BLaER1 treated with 17β-estradiol and CSF1 and Interleukin-3, amounts not matched to agents 10 nM and 100 nM (cell line): ENCODE data around the gene RIC8B.
A peak's percentile ranks its signal among the peaks of the same experiment; 100 is the strongest.

Experiments
- H3K27ac ChIP-seq, 11 experiments: shearing (Covaris generic); formaldehyde crosslinking; 2 replicates each; pipeline ENCODE4 v1.8.1; 2022
- H3K27me3 ChIP-seq, 11 experiments: shearing (Covaris generic); formaldehyde crosslinking; 2 replicates each; pipeline ENCODE4 v1.8.1; 2022
- H3K36me3 ChIP-seq, 11 experiments: shearing (Covaris generic); formaldehyde crosslinking; 2 replicates each; pipeline ENCODE4 v1.8.1; 2022
- H3K4me1 ChIP-seq, 10 experiments: shearing (Covaris generic); formaldehyde crosslinking; 2 replicates each; pipeline ENCODE4 v1.8.1; 2022
- H3K4me2 ChIP-seq, 11 experiments: shearing (Covaris generic); formaldehyde crosslinking; 2 replicates each; pipeline ENCODE4 v1.8.1; 2022
- H3K4me3 ChIP-seq, 10 experiments: shearing (Covaris generic); formaldehyde crosslinking; 2 replicates each; pipeline ENCODE4 v1.8.1; 2022
- H3K9ac ChIP-seq, 11 experiments: shearing (Covaris generic); formaldehyde crosslinking; 2 replicates each; pipeline ENCODE4 v1.8.1; 2022
- H3K9me3 ChIP-seq, 11 experiments: shearing (Covaris generic); formaldehyde crosslinking; replicated peaks in 1 of 11; 2 replicates each; pipeline ENCODE4 v1.8.1; 2022
- H4K20me1 ChIP-seq, 11 experiments: shearing (Covaris generic); formaldehyde crosslinking; 2 replicates each; pipeline ENCODE4 v1.8.1; 2022
- Cebpa-rat ChIP-seq, 11 experiments: shearing (Covaris generic); IDR thresholded peaks; 2 replicates each; pipeline ENCODE4 v1.8.1; 2022

RIC8B gene

GRCh38 chr12:106866426-106867080 lies 92.1 kb downstream of the RIC8B start:
- Histone ChIP-seq H3K36me3 (peaks cover 23 to 89% (median 56%) of the 10 kb centered on the region in 11 experiments), H3K27me3 (no peaks in the 10 kb centered on the region), H3K9ac (no peak overlapping the region), H3K4me1 (no peaks in the 10 kb centered on the region), H3K4me3 (no peak overlapping the region), H4K20me1 (peaks cover 0 to 19% (median 0%) of the 10 kb centered on the region in 11 experiments; a peak in 2 of 22 replicates), H3K9me3 (no peaks in the 10 kb centered on the region), H3K4me2 (no peak overlapping the region), H3K27ac (no peak overlapping the region)
- no peak for TF ChIP-seq Cebpa-rat (IDR thresholded peaks at IDR 0.05)

- Histone ChIP-seq H3K4me3 (no peak overlapping the region), H3K9me3 (no peaks in the 10 kb centered on the region), H3K27ac (no peak overlapping the region), H3K27me3 (no peaks in the 10 kb centered on the region), H3K36me3 (peaks cover 31 to 89% (median 55%) of the 10 kb centered on the region in 11 experiments), H4K20me1 (peaks cover 0 to 19% (median 0%) of the 10 kb centered on the region in 11 experiments; a peak in 2 of 22 replicates), H3K9ac (no peak overlapping the region), H3K4me1 (no peaks in the 10 kb centered on the region), H3K4me2 (no peak overlapping the region)
- TF ChIP-seq Cebpa-rat (IDR thresholded peaks at IDR 0.05), result no peak
Measured at GRCh38 chr12:106867651-106868050, 93.2 kb downstream of the RIC8B start.

- Histone ChIP-seq H3K27me3 (no peaks in the 10 kb centered on the region), H4K20me1 (peaks cover 0 to 21% (median 0%) of the 10 kb centered on the region in 11 experiments; a peak in 2 of 22 replicates), H3K36me3 (peaks cover 37 to 93% (median 59%) of the 10 kb centered on the region in 11 experiments), H3K27ac (no peak overlapping the region), H3K4me2 (no peak overlapping the region), H3K9me3 (no peaks in the 10 kb centered on the region), H3K4me3 (no peak overlapping the region), H3K9ac (no peak overlapping the region), H3K4me1 (peaks cover 0 to 12% (median 0%) of the 10 kb centered on the region in 10 experiments; a peak in 4 of 20 replicates)
- peak in 4 of 11 experiments; percentile 28 to 75 (median 44); a peak in 3 of 22 replicates for TF ChIP-seq Cebpa-rat (IDR thresholded peaks at IDR 0.05)
Measured at GRCh38 chr12:106868982-106869700, 94.7 kb downstream of the RIC8B start.

GRCh38 chr12:106870116-106870515 lies 95.6 kb downstream of the RIC8B start:
- Histone ChIP-seq H3K9ac (no peak overlapping the region), H3K4me2 (no peak overlapping the region), H3K27ac (no peak overlapping the region), H3K9me3 (no peaks in the 10 kb centered on the region), H3K4me1 (peaks cover 0 to 12% (median 0%) of the 10 kb centered on the region in 10 experiments; a peak in 4 of 20 replicates), H3K27me3 (no peaks in the 10 kb centered on the region), H3K4me3 (no peak overlapping the region), H3K36me3 (peaks cover 37 to 93% (median 57%) of the 10 kb centered on the region in 11 experiments), H4K20me1 (peaks cover 0 to 27% (median 0%) of the 10 kb centered on the region in 11 experiments; a peak in 2 of 22 replicates)
- TF ChIP-seq Cebpa-rat (IDR thresholded peaks at IDR 0.05), result no peak

- Histone ChIP-seq H3K9me3 (no peaks in the 10 kb centered on the region), H3K4me1 (peaks cover 0 to 12% (median 0%) of the 10 kb centered on the region in 10 experiments; a peak in 4 of 20 replicates), H3K9ac (no peak overlapping the region), H3K27ac (no peak overlapping the region), H4K20me1 (peaks cover 0 to 17% (median 0%) of the 10 kb centered on the region in 11 experiments; a peak in 1 of 22 replicates), H3K4me2 (no peak overlapping the region), H3K4me3 (no peak overlapping the region), H3K36me3 (peaks cover 37 to 88% (median 57%) of the 10 kb centered on the region in 11 experiments), H3K27me3 (no peaks in the 10 kb centered on the region)
- no peak for TF ChIP-seq Cebpa-rat (IDR thresholded peaks at IDR 0.05)
Measured at GRCh38 chr12:106871477-106871876, 97.0 kb downstream of the RIC8B start.

- peaks cover 0 to 12% (median 0%) of the 10 kb centered on the region in 10 experiments; a peak in 4 of 20 replicates for H3K4me1 ChIP-seq
- no peak for TF ChIP-seq Cebpa-rat (IDR thresholded peaks at IDR 0.05)
- peaks cover 32 to 88% (median 56%) of the 10 kb centered on the region in 11 experiments for H3K36me3 ChIP-seq
- H3K9ac ChIP-seq, result no peak overlapping the region
- peak overlapping the region in 1 of 11 experiments; percentile 37; a peak in 1 of 22 replicates for H3K4me2 ChIP-seq
- H3K27ac ChIP-seq, result no peak overlapping the region
- H3K27me3 ChIP-seq, result no peaks in the 10 kb centered on the region
- no peak overlapping the region for H3K4me3 ChIP-seq
- H3K9me3 ChIP-seq, result no peaks in the 10 kb centered on the region
- H4K20me1 ChIP-seq, result peaks cover 0 to 12% (median 0%) of the 10 kb centered on the region in 11 experiments; a peak in 1 of 22 replicates
Measured at GRCh38 chr12:106873983-106874382, 99.5 kb downstream of the RIC8B start.

GRCh38 chr12:106878804-106879203 lies 104.3 kb downstream of the RIC8B start:
- Histone ChIP-seq H3K4me2 (no peak overlapping the region), H3K36me3 (peaks cover 43 to 91% (median 68%) of the 10 kb centered on the region in 11 experiments; a peak in 21 of 22 replicates), H3K4me3 (no peak overlapping the region), H3K27me3 (peaks cover 0 to 13% (median 0%) of the 10 kb centered on the region in 11 experiments; a peak in 3 of 22 replicates), H3K9ac (no peak overlapping the region), H3K9me3 (no peaks in the 10 kb centered on the region), H3K27ac (no peak overlapping the region), H3K4me1 (peaks cover 0 to 2% (median 0%) of the 10 kb centered on the region in 10 experiments; a peak in 4 of 20 replicates), H4K20me1 (0 out of 22 replicates have a peak, but pooled peaks cover 0 to 8% (median 0%) of the 10 kb centered on the region in 11 experiments)
- TF ChIP-seq Cebpa-rat (IDR thresholded peaks at IDR 0.05), result no peak

GRCh38 chr12:106879612-106880011 lies 105.1 kb downstream of the RIC8B start:
- Histone ChIP-seq H3K27ac (no peak overlapping the region), H3K4me3 (no peak overlapping the region), H3K27me3 (peaks cover 0 to 20% (median 0%) of the 10 kb centered on the region in 11 experiments; a peak in 3 of 22 replicates), H3K9me3 (no peaks in the 10 kb centered on the region), H3K4me1 (no peaks in the 10 kb centered on the region), H3K9ac (no peak overlapping the region), H3K4me2 (no peak overlapping the region), H4K20me1 (peaks cover 0 to 6% (median 0%) of the 10 kb centered on the region in 11 experiments; a peak in 1 of 22 replicates), H3K36me3 (peaks cover 49 to 91% (median 70%) of the 10 kb centered on the region in 11 experiments; a peak in 21 of 22 replicates)
- no peak for TF ChIP-seq Cebpa-rat (IDR thresholded peaks at IDR 0.05)

GRCh38 chr12:106883426-106883825 lies 108.9 kb downstream of the RIC8B start:
- Histone ChIP-seq H3K9ac (no peak overlapping the region), H4K20me1 (peaks cover 0 to 6% (median 0%) of the 10 kb centered on the region in 11 experiments; a peak in 3 of 22 replicates), H3K4me2 (no peak overlapping the region), H3K4me1 (no peaks in the 10 kb centered on the region), H3K9me3 (no peaks in the 10 kb centered on the region), H3K27ac (no peak overlapping the region), H3K4me3 (no peak overlapping the region), H3K27me3 (peaks cover 0 to 50% (median 0%) of the 10 kb centered on the region in 11 experiments; a peak in 4 of 22 replicates), H3K36me3 (peaks cover 77 to 98% (median 92%) of the 10 kb centered on the region in 11 experiments)
- TF ChIP-seq Cebpa-rat (IDR thresholded peaks at IDR 0.05), result no peak
